ENCODE measurements around the gene EFCAB9.
A peak's percentile ranks its signal among the peaks of the same experiment; 100 is the strongest.
"Not testable (repeated sequence)": the region's sequence is repeated elsewhere in the genome, so short reads cannot be mapped to it uniquely, and the experiment has no call there.

The EFCAB9 gene

GRCh38 chr5:172194985-172195774, 1.2 kb downstream of the EFCAB9 start:
- Mint-ChIP-seq H3K4me3 (no peak overlapping the region), H3K4me1 (no peaks in the 10 kb centered on the region), H3K27ac (no peak overlapping the region), H3K9me3 (no peaks in the 10 kb centered on the region), H3K27me3 (no peaks in the 10 kb centered on the region), H3K36me3 (no peaks in the 10 kb centered on the region)

GRCh38 chr5:172197775-172198174, 3.8 kb downstream of the EFCAB9 start:
- not testable (repeated sequence) for H3K4me1 Mint-ChIP-seq, H3K27ac Mint-ChIP-seq, H3K36me3 Mint-ChIP-seq

GRCh38 chr5:172199446-172199845, 5.5 kb downstream of the EFCAB9 start:
- Mint-ChIP-seq H3K36me3 (no peaks in the 10 kb centered on the region), H3K4me3 (no peak overlapping the region), H3K9me3 (no peaks in the 10 kb centered on the region)

More at GRCh38 chr5:172197775-172198174, 3.8 kb downstream of the EFCAB9 start:
- H3K27me3 Mint-ChIP-seq, H3K4me3 Mint-ChIP-seq, H3K9me3 Mint-ChIP-seq: not testable (repeated sequence)

GRCh38 chr5:172200476-172200875, 6.5 kb downstream of the EFCAB9 start:
- H3K36me3 Mint-ChIP-seq: no peaks in the 10 kb centered on the region

More at GRCh38 chr5:172199446-172199845, 5.5 kb downstream of the EFCAB9 start:
- no peaks in the 10 kb centered on the region for H3K4me1 Mint-ChIP-seq
- no peak overlapping the region for H3K27ac Mint-ChIP-seq
- H3K27me3 Mint-ChIP-seq: no peaks in the 10 kb centered on the region

GRCh38 chr5:172205984-172206383, 12.0 kb downstream of the EFCAB9 start:
- H3K9me3 Mint-ChIP-seq, H3K27ac Mint-ChIP-seq, H3K4me3 Mint-ChIP-seq, H3K4me1 Mint-ChIP-seq, H3K36me3 Mint-ChIP-seq, H3K27me3 Mint-ChIP-seq: not testable (repeated sequence)

More at GRCh38 chr5:172200476-172200875, 6.5 kb downstream of the EFCAB9 start:
- Mint-ChIP-seq H3K27ac (no peak overlapping the region), H3K4me1 (no peaks in the 10 kb centered on the region), H3K4me3 (no peak overlapping the region), H3K27me3 (no peaks in the 10 kb centered on the region), H3K9me3 (no peaks in the 10 kb centered on the region)

- Mint-ChIP-seq H3K4me3 (no peak overlapping the region), H3K9me3 (no peaks in the 10 kb centered on the region), H3K36me3 (peaks cover 10% of the 10 kb centered on the region), H3K27ac (peak overlapping the region; percentile 9), H3K4me1 (peaks cover 5% of the 10 kb centered on the region), H3K27me3 (no peaks in the 10 kb centered on the region)
These were observed 13.5 kb downstream of the EFCAB9 start for GRCh38 chr5:172207511-172207910.

GRCh38 chr5:172209714-172210113, 15.7 kb downstream of the EFCAB9 start:
- H3K4me3 Mint-ChIP-seq: no peak overlapping the region
- peaks cover 5% of the 10 kb centered on the region for H3K4me1 Mint-ChIP-seq
- H3K27ac Mint-ChIP-seq: no peak overlapping the region
- no peaks in the 10 kb centered on the region for H3K9me3 Mint-ChIP-seq
- no peaks in the 10 kb centered on the region for H3K27me3 Mint-ChIP-seq
- peaks cover 10% of the 10 kb centered on the region for H3K36me3 Mint-ChIP-seq

- Mint-ChIP-seq H3K9me3 (no peaks in the 10 kb centered on the region), H3K36me3 (peaks cover 16% of the 10 kb centered on the region), H3K4me3 (no peak overlapping the region), H3K27me3 (no peaks in the 10 kb centered on the region), H3K4me1 (peaks cover 5% of the 10 kb centered on the region), H3K27ac (no peak overlapping the region)
These were observed 17.7 kb downstream of the EFCAB9 start for GRCh38 chr5:172211676-172212075.

GRCh38 chr5:172213126-172213525, 19.2 kb downstream of the EFCAB9 start:
- no peak overlapping the region for H3K27ac Mint-ChIP-seq
- peaks cover 20% of the 10 kb centered on the region for H3K36me3 Mint-ChIP-seq
- H3K4me1 Mint-ChIP-seq: no peaks in the 10 kb centered on the region
- no peaks in the 10 kb centered on the region for H3K27me3 Mint-ChIP-seq
- no peak overlapping the region for H3K4me3 Mint-ChIP-seq
- no peaks in the 10 kb centered on the region for H3K9me3 Mint-ChIP-seq

- H3K4me1 Mint-ChIP-seq: no peaks in the 10 kb centered on the region
- H3K4me3 Mint-ChIP-seq: no peak overlapping the region
- no peaks in the 10 kb centered on the region for H3K9me3 Mint-ChIP-seq
- no peaks in the 10 kb centered on the region for H3K27me3 Mint-ChIP-seq
- peaks cover 35% of the 10 kb centered on the region for H3K36me3 Mint-ChIP-seq
- no peak overlapping the region for H3K27ac Mint-ChIP-seq
These were observed 22.4 kb downstream of the EFCAB9 start for GRCh38 chr5:172216345-172216744.

- no peak overlapping the region for H3K27ac Mint-ChIP-seq
- peaks cover 22% of the 10 kb centered on the region for H3K4me1 Mint-ChIP-seq
- peaks cover 43% of the 10 kb centered on the region for H3K36me3 Mint-ChIP-seq
- H3K27me3 Mint-ChIP-seq: no peaks in the 10 kb centered on the region
- H3K9me3 Mint-ChIP-seq: no peaks in the 10 kb centered on the region
- no peak overlapping the region for H3K4me3 Mint-ChIP-seq
These were observed 25.3 kb downstream of the EFCAB9 start for GRCh38 chr5:172219296-172219695.

- Mint-ChIP-seq H3K9me3 (no peaks in the 10 kb centered on the region), H3K36me3 (peaks cover 31% of the 10 kb centered on the region), H3K4me1 (peaks cover 35% of the 10 kb centered on the region), H3K27me3 (no peaks in the 10 kb centered on the region), H3K4me3 (peak overlapping the region; percentile 28), H3K27ac (peak overlapping the region; percentile 94)
These were observed 30.2 kb downstream of the EFCAB9 start for GRCh38 chr5:172223901-172224873.

- H3K27ac Mint-ChIP-seq: no peak overlapping the region
- peaks cover 25% of the 10 kb centered on the region for H3K36me3 Mint-ChIP-seq
- H3K27me3 Mint-ChIP-seq: no peaks in the 10 kb centered on the region
- H3K4me3 Mint-ChIP-seq: no peak overlapping the region
- H3K4me1 Mint-ChIP-seq: peaks cover 40% of the 10 kb centered on the region
- H3K9me3 Mint-ChIP-seq: no peaks in the 10 kb centered on the region
These were observed 31.0 kb downstream of the EFCAB9 start for GRCh38 chr5:172224996-172225395.

GRCh38 chr5:172229904-172230303, 35.9 kb downstream of the EFCAB9 start:
- Mint-ChIP-seq H3K9me3 (no peaks in the 10 kb centered on the region), H3K4me1 (peaks cover 27% of the 10 kb centered on the region), H3K4me3 (peak overlapping the region; percentile 26), H3K27ac (peak overlapping the region; percentile 83), H3K36me3 (peaks cover 20% of the 10 kb centered on the region), H3K27me3 (no peaks in the 10 kb centered on the region)

- Mint-ChIP-seq H3K4me3 (no peak overlapping the region), H3K4me1 (peaks cover 53% of the 10 kb centered on the region), H3K36me3 (peaks cover 17% of the 10 kb centered on the region), H3K27me3 (no peaks in the 10 kb centered on the region), H3K27ac (no peak overlapping the region), H3K9me3 (no peaks in the 10 kb centered on the region)
These were observed 40.1 kb downstream of the EFCAB9 start for GRCh38 chr5:172234031-172234430.
